Neural progenitor cell (in vitro differentiated cells): ENCODE results near the gene GLCCI1.

Experiments used
- EZH2 ChIP-seq: fragments of 200-600 bp; sonication (generic); IDR thresholded peaks from 2 replicates; pipeline ENCODE4 v1.6.1; 2017; ENCODE audit warnings: antibody characterized with exemption, mild to moderate bottlenecking, moderate library complexity
- EZH2phosphoT487 ChIP-seq: fragments of 200-600 bp; sonication (generic); IDR thresholded peaks from 2 replicates; pipeline ENCODE4 v1.6.1; 2017; ENCODE audit warnings: antibody characterized with exemption
- TF ChIP-seq, protein P1 (sequence below): fragments of 200-600 bp; sonication (generic); IDR thresholded peaks from 2 replicates; pipeline ENCODE4 v1.5.1; 2017; ENCODE audit warnings: antibody characterized with exemption, mild to moderate bottlenecking

- no peak for TF ChIP-seq EZH2phosphoT487
- TF ChIP-seq, protein P1, sequence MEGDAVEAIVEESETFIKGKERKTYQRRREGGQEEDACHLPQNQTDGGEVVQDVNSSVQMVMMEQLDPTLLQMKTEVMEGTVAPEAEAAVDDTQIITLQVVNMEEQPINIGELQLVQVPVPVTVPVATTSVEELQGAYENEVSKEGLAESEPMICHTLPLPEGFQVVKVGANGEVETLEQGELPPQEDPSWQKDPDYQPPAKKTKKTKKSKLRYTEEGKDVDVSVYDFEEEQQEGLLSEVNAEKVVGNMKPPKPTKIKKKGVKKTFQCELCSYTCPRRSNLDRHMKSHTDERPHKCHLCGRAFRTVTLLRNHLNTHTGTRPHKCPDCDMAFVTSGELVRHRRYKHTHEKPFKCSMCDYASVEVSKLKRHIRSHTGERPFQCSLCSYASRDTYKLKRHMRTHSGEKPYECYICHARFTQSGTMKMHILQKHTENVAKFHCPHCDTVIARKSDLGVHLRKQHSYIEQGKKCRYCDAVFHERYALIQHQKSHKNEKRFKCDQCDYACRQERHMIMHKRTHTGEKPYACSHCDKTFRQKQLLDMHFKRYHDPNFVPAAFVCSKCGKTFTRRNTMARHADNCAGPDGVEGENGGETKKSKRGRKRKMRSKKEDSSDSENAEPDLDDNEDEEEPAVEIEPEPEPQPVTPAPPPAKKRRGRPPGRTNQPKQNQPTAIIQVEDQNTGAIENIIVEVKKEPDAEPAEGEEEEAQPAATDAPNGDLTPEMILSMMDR = no peak
- TF ChIP-seq EZH2 = no peak
These were observed 137.0 kb downstream of the GLCCI1 start for GRCh38 chr7:8105449-8106095.
